Renal pelvis (tissue), 4 donors: Measurements from ENCODE around the gene HBS1L. TPM values are rescaled to one million over a fixed set of nuclear protein-coding genes. Genes with fewer than 3 reads are reported as not detected.

Source experiments
- DNase-seq: peaks from one replicate; pipeline ENCODE4 v3.0.0-alpha.2; 2013
- polyA plus RNA-seq, 3 donors: library from polyadenylated mRNA; unstranded; fragments of 120-200 nt; gene quantifications; one replicate each; pipeline ENCODE4 v1.2.1, GENCODE V29; 2013; ENCODE audit not compliant: insufficient read length in 3 of 3

HBS1L gene
- polyA plus RNA-seq, 3 donors, result 58.8 to 78.3 (median 69.9) TPM

GRCh38 chr6:134921276-134921675, 133.3 kb downstream of the HBS1L start:
- no peak for DNase-seq

- no peak for DNase-seq
Measured at GRCh38 chr6:134920422-134920821, 134.2 kb downstream of the HBS1L start.

GRCh38 chr6:134918418-134918961, 136.1 kb downstream of the HBS1L start:
- DNase-seq, result no peak

- DNase-seq, result no peak
Measured at GRCh38 chr6:134911547-134911946, 143.1 kb downstream of the HBS1L start.

GRCh38 chr6:134910593-134910935, 144.1 kb downstream of the HBS1L start:
- no peak for DNase-seq

Other genes starting within 250 kb of the HBS1L start
- 10 to 100 TPM; 28.0 to 49.0 (median 37.3) TPM for gene ALDH8A1, start 104.7 kb downstream of the HBS1L start, polyA plus RNA-seq
- gene MYB, start 126.5 kb upstream of the HBS1L start, polyA plus RNA-seq, result 1 to 10 TPM; 3.9 to 5.7 (median 4.3) TPM